CD4-positive, alpha-beta T cell (primary cell): ENCODE results near the gene RPL18A. TPM values are rescaled to one million over a fixed set of nuclear protein-coding genes. Genes with fewer than 3 reads are reported as not detected.

Experiments used
- ATAC-seq: fragments of 200-7000 bp; cut with Tn5 transposase; one replicate; pipeline ENCODE4 v1.10.0; 2022; ENCODE audit warnings: mild to moderate bottlenecking; ENCODE audit not compliant: poor library complexity
- CTCF ChIA-PET: fragments of 350-600 bp; sonication (Branson Sonifier 250); formaldehyde crosslinking; loops from one replicate; lab custom pipeline; 2021; ENCODE audit warnings: antibody characterized with exemption, inconsistent platforms; lab: Charles Lee
- POLR2A ChIA-PET: fragments of 350-600 bp; sonication (Branson Sonifier 250); formaldehyde crosslinking; loops from one replicate; lab custom pipeline; 2021; ENCODE audit warnings: antibody characterized with exemption, inconsistent platforms; lab: Charles Lee
- DNase-seq, 14 experiments: peaks; one replicate each; pipeline ENCODE4 v3.0.0-alpha.2; 2013 to 2020; ENCODE audit warnings: mixed read lengths in 2 of 14
- H3K27ac ChIP-seq, 2 donors: one replicate each; pipeline versions ENCODE4 v1.5.1 to v1.7.0; 2013; ENCODE audit warnings: low read length in 2 of 2, low read depth in 1 of 2, mild to moderate bottlenecking in 1 of 2
- H3K27me3 ChIP-seq, 2 experiments: 1 replicate in 1 of 2; 2 replicates in 1 of 2; pipeline versions ENCODE4 v1.6.1 to v1.7.0; 2013; ENCODE audit warnings: low read length in 2 of 2, control low read depth in 1 of 2, mild to moderate bottlenecking in 1 of 2, moderate library complexity in 1 of 2; ENCODE audit not compliant: insufficient read depth in 2 of 2, control insufficient read depth in 1 of 2
- H3K36me3 ChIP-seq: one replicate; pipeline ENCODE4 v1.6.1; 2013; ENCODE audit warnings: low read length, control low read depth; ENCODE audit not compliant: insufficient read depth
- H3K4me1 ChIP-seq: one replicate; pipeline ENCODE4 v1.6.1; 2013; ENCODE audit warnings: low read length, control low read depth; ENCODE audit not compliant: insufficient read depth
- H3K4me3 ChIP-seq: one replicate; pipeline ENCODE4 v1.5.1; 2013; ENCODE audit warnings: mild to moderate bottlenecking, low read length, moderate library complexity
- H3K9me3 ChIP-seq, 2 experiments: 1 replicate in 1 of 2; 2 replicates in 1 of 2; pipeline versions ENCODE4 v1.6.1 to v1.7.0; 2013; ENCODE audit warnings: low read length in 2 of 2, mild to moderate bottlenecking in 2 of 2, control low read depth in 1 of 2, moderate library complexity in 1 of 2; ENCODE audit not compliant: control insufficient read depth in 1 of 2, insufficient read depth in 1 of 2
- H3K27ac Mint-ChIP-seq: one replicate; pipeline ENCODE4 v1.8.0; 2020; ENCODE audit warnings: mixed read lengths
- H3K27me3 Mint-ChIP-seq: one replicate; pipeline ENCODE4 v1.8.0; 2021; ENCODE audit warnings: mixed read lengths
- H3K36me3 Mint-ChIP-seq: one replicate; pipeline ENCODE4 v1.8.0; 2021; ENCODE audit warnings: low read depth, mixed read lengths
- H3K4me1 Mint-ChIP-seq: one replicate; pipeline ENCODE4 v1.8.0; 2021; ENCODE audit warnings: low read depth, mixed read lengths
- H3K4me3 Mint-ChIP-seq: one replicate; pipeline ENCODE4 v1.8.0; 2020; ENCODE audit warnings: mild to moderate bottlenecking, mixed read lengths
- H3K9me3 Mint-ChIP-seq: one replicate; pipeline ENCODE4 v1.8.0; 2020; ENCODE audit warnings: mixed read lengths
- intact Hi-C, 2 experiments: fragments of 100-400 bp; cut with DNase I in 1 of 2; cut with micrococcal nuclease in 1 of 2; formaldehyde crosslinking; loops; one replicate each; pipeline versions ENCODE4 v1.15.1 to v1.9.0; 2023 to 2025; cut with DNase I, micrococcal nuclease
- total RNA-seq, 174 experiments: library from RNA in 2 of 174; stranded (reverse) in 2 of 174; gene quantifications; one replicate each; pipeline ENCODE4 v1.2.3 and lab custom pipeline; 2021 to 2026
- TF ChIP-seq, protein P1 (sequence below): fragments of 200-600 bp; IDR thresholded peaks from one replicate; pipeline ENCODE4 v1.8.0; 2022; ENCODE audit warnings: antibody characterized with exemption, mild to moderate bottlenecking

RPL18A gene
- total RNA-seq, 2 experiments from 2014 or later = 4,157 to 4,260 TPM

DNA sequence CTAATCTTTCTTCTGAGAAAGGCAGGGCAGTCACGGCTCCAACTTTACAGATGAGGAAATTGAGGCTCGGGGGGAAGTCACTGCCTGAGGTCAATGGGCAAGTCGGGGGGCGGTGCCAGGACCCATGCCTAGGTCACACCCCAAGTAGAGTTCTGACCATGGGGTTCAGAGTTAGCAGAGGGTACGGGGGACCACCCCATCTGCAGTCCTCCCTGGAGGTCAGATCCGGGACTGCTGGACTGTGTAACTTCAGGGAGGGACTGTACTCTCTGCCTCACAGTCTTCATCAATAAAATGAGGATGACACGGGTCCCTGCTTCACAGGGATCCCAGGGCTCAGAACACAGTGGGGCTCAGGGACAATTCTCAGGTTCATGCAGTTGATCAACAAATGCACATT, 19.8 kb downstream of the RPL18A start:
- Histone ChIP-seq H3K9me3 (no peaks in the 10 kb centered on the region), H3K27me3 (no peaks in the 10 kb centered on the region), H3K36me3 (no peaks in the 10 kb centered on the region), H3K4me1 (no peaks in the 10 kb centered on the region), H3K27ac (no peak overlapping the region), H3K4me3 (no peak overlapping the region)
- H3K4me1 Mint-ChIP-seq = peaks cover 3% of the 10 kb centered on the region
- DNase-seq (no peak), ATAC-seq (no peak)
- CTCF ChIA-PET = no interaction called here
- intact Hi-C loops = no loop called here
- POLR2A ChIA-PET = no interaction called here
- no peaks in the 10 kb centered on the region for H3K36me3 Mint-ChIP-seq
- H3K4me3 Mint-ChIP-seq = no peak overlapping the region
- TF ChIP-seq, protein P1, sequence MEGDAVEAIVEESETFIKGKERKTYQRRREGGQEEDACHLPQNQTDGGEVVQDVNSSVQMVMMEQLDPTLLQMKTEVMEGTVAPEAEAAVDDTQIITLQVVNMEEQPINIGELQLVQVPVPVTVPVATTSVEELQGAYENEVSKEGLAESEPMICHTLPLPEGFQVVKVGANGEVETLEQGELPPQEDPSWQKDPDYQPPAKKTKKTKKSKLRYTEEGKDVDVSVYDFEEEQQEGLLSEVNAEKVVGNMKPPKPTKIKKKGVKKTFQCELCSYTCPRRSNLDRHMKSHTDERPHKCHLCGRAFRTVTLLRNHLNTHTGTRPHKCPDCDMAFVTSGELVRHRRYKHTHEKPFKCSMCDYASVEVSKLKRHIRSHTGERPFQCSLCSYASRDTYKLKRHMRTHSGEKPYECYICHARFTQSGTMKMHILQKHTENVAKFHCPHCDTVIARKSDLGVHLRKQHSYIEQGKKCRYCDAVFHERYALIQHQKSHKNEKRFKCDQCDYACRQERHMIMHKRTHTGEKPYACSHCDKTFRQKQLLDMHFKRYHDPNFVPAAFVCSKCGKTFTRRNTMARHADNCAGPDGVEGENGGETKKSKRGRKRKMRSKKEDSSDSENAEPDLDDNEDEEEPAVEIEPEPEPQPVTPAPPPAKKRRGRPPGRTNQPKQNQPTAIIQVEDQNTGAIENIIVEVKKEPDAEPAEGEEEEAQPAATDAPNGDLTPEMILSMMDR = no peak
- H3K9me3 Mint-ChIP-seq = no peaks in the 10 kb centered on the region
- no peak overlapping the region for H3K27ac Mint-ChIP-seq
- no peaks in the 10 kb centered on the region for H3K27me3 Mint-ChIP-seq

DNA sequence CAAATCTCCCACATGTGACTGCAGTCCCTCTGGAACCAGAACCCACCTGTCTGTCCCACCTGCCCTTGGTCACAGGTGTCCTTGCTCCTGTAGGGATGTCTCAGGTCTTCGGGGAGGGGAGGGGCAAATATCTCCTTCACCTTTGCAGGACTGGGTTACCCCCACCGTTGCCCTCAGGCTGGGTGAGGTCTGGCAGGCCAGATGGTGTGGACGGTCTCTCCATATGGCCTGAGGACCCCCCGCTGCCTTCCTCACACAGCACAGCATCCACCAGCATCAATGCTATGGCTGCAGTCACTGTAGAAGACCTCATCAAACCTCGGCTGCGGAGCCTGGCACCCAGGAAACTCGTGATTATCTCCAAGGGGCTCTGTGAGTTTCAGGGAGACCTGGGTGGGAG, 22.0 kb downstream of the RPL18A start:
- ATAC-seq (no peak), DNase-seq (no peak)
- Histone ChIP-seq H3K4me1 (no peaks in the 10 kb centered on the region), H3K36me3 (no peaks in the 10 kb centered on the region), H3K27ac (no peak overlapping the region), H3K9me3 (no peaks in the 10 kb centered on the region), H3K27me3 (no peaks in the 10 kb centered on the region), H3K4me3 (no peak overlapping the region)
- H3K36me3 Mint-ChIP-seq = no peaks in the 10 kb centered on the region
- H3K4me3 Mint-ChIP-seq = no peak overlapping the region
- ChIA-PET POLR2A (no interaction called here), CTCF (no interaction called here)
- TF ChIP-seq, protein P1 = no peak
- H3K4me1 Mint-ChIP-seq = no peaks in the 10 kb centered on the region
- H3K9me3 Mint-ChIP-seq = no peaks in the 10 kb centered on the region
- no peaks in the 10 kb centered on the region for H3K27me3 Mint-ChIP-seq
- no peak overlapping the region for H3K27ac Mint-ChIP-seq
- intact Hi-C loops = loop anchor here in 1 of 2 experiments (10.0 kb wide), 1 partner anchor 353 kb away; no protein-coding TSS in a partner anchor

DNA sequence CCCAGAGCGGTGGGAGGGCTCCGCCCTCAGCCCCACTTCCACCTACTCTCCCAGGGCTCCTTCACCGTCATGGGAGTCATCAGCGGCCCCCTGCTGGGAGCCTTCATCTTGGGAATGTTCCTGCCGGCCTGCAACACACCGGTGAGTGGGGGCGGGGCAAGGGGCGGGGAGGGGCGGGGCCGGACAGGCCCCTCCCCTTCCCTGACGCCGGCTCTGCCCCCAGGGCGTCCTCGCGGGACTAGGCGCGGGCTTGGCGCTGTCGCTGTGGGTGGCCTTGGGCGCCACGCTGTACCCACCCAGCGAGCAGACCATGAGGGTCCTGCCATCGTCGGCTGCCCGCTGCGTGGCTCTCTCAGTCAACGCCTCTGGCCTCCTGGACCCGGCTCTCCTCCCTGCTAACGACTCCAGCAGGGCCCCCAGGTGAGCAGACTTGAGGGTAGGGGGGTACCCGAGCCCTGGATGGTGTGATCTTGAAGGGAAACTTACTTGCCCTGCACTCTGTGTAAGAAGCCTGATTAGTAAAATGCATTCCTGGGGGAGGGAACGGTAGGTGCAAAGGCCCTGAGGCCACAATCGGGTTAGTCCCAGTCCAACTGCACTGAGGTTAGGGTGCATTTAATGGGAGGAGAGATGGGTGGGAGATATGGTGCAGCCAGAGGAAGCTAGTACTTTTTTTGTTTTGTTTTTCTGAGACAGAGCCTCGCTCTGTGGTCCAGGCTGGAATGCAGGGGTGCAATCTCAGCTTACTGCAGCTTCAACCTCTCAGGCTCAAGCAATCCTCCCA, 24.1 kb downstream of the RPL18A start:
- POLR2A ChIA-PET = no interaction called here
- H3K27ac Mint-ChIP-seq = no peak overlapping the region
- Histone ChIP-seq H3K4me1 (no peaks in the 10 kb centered on the region), H3K36me3 (no peaks in the 10 kb centered on the region), H3K27ac (no peak overlapping the region), H3K27me3 (no peaks in the 10 kb centered on the region), H3K9me3 (no peaks in the 10 kb centered on the region), H3K4me3 (no peak overlapping the region)
- TF ChIP-seq, protein P1 = no peak
- H3K36me3 Mint-ChIP-seq = no peaks in the 10 kb centered on the region
- CTCF ChIA-PET = no interaction called here
- no peak for ATAC-seq
- no peak overlapping the region for H3K4me3 Mint-ChIP-seq
- intact Hi-C loops = loop anchor here in 1 of 2 experiments (10.0 kb wide), 1 partner anchor 351 kb away; no protein-coding TSS in a partner anchor
- no peaks in the 10 kb centered on the region for H3K27me3 Mint-ChIP-seq
- no peaks in the 10 kb centered on the region for H3K4me1 Mint-ChIP-seq
- no peak for DNase-seq
- no peaks in the 10 kb centered on the region for H3K9me3 Mint-ChIP-seq
